Endodermal cell (in vitro differentiated cells): ENCODE measurements around the gene NRP1. TPM values are rescaled to one million over a fixed set of nuclear protein-coding genes. Genes with fewer than 3 reads are reported as not detected.

Source experiments
- DNase-seq: peaks from one replicate; pipeline ENCODE4 v3.0.0-alpha.2; 2017
- H3K27ac ChIP-seq: 2 replicates; pipeline ENCODE4 v1.5.1; 2013; ENCODE audit warnings: mild to moderate bottlenecking, low read depth, low read length, moderate library complexity
- H3K27me3 ChIP-seq: 2 replicates; pipeline ENCODE4 v1.6.1; 2013; ENCODE audit warnings: mild to moderate bottlenecking, low read length, moderate library complexity; ENCODE audit not compliant: insufficient read depth, control insufficient read depth, poor library complexity, severe bottlenecking
- H3K36me3 ChIP-seq: 2 replicates; pipeline ENCODE4 v1.7.0; 2013; ENCODE audit warnings: mild to moderate bottlenecking, low read length, moderate library complexity; ENCODE audit not compliant: control insufficient read depth, insufficient read depth
- H3K4me1 ChIP-seq: one replicate; pipeline ENCODE4 v1.7.0; 2013; ENCODE audit warnings: low read length; ENCODE audit not compliant: control insufficient read depth, insufficient read depth
- H3K4me3 ChIP-seq: 2 replicates; pipeline ENCODE4 v1.5.1; 2013; ENCODE audit warnings: mild to moderate bottlenecking, low read length, moderate library complexity
- H3K9ac ChIP-seq: 2 replicates; pipeline ENCODE4 v1.6.1; 2013; ENCODE audit warnings: mild to moderate bottlenecking, low read length, moderate library complexity; ENCODE audit not compliant: poor library complexity, severe bottlenecking; ENCODE audit errors: extremely low read depth
- H3K9me3 ChIP-seq: 2 replicates; pipeline ENCODE4 v1.6.1; 2013; ENCODE audit warnings: mild to moderate bottlenecking, low read length, moderate library complexity; ENCODE audit not compliant: control insufficient read depth
- H3K27ac Mint-ChIP-seq: 2 replicates; pipeline ENCODE4 v1.8.0; 2020; ENCODE audit warnings: mixed read lengths
- H3K27me3 Mint-ChIP-seq: 2 replicates; pipeline ENCODE4 v1.8.0; 2021; ENCODE audit warnings: mild to moderate bottlenecking, mixed read lengths; ENCODE audit not compliant: insufficient read depth
- H3K36me3 Mint-ChIP-seq: 2 replicates; pipeline ENCODE4 v1.8.0; 2020; ENCODE audit warnings: low read depth, mixed read lengths
- H3K4me1 Mint-ChIP-seq: 2 replicates; pipeline ENCODE4 v1.8.0; 2020; ENCODE audit warnings: mixed read lengths
- H3K4me3 Mint-ChIP-seq: 2 replicates; pipeline ENCODE4 v1.8.0; 2020; ENCODE audit warnings: mild to moderate bottlenecking, moderate library complexity, mixed read lengths
- H3K9me3 Mint-ChIP-seq: 2 replicates; pipeline ENCODE4 v1.8.0; 2020; ENCODE audit warnings: mild to moderate bottlenecking, mixed read lengths
- CTCF ChIP-seq: fragments of 200-600 bp; sonication (generic); conservative IDR thresholded peaks from 2 replicates; pipeline ENCODE4 v1.5.0; 2021; ENCODE audit warnings: antibody characterized with exemption, mild to moderate bottlenecking
- WGBS, 2 experiments: methylation state at CpG; one replicate each; pipeline versions ENCODE4 v1.1.5 to v1.1.7; 2013; ENCODE audit warnings: missing lambda C conversion rate in 2 of 2, mixed read lengths in 1 of 2; ENCODE audit not compliant: insufficient coverage in 1 of 2, insufficient read length in 1 of 2; 5-methylcytosine and 5-hydroxymethylcytosine counted together
- total RNA-seq, 2 donors: library from RNA; stranded (reverse); fragmentation: NEBNext Ultra II Directional in 1 of 2; extraction: Animal tissue kit (Norgen Biotek cat#: 25700) in 1 of 2; gene quantifications; 2 replicates in 1 of 2; 3 replicates in 1 of 2; pipeline ENCODE4 v1.2.1, GENCODE V29; 2021

Gene NRP1
- total RNA-seq, 2 donors from 2014 or later = 20.7 to 30.6 TPM

GRCh38 chr10:33309406-33309805 is 25.1 kb downstream of the NRP1 start:
- H3K27me3 ChIP-seq = no peaks in the 10 kb centered on the region
- no peak for DNase-seq
- H3K9me3 ChIP-seq = peaks cover 16% of the 10 kb centered on the region
- no peak overlapping the region for H3K9ac ChIP-seq
- WGBS, 2 experiments = 93 to 98% methylated on average over 8 of the region's 8 CpGs
- H3K4me1 ChIP-seq = no peaks in the 10 kb centered on the region
- Mint-ChIP-seq H3K27ac (no peak overlapping the region), H3K9me3 (peaks cover 3% of the 10 kb centered on the region), H3K27me3 (peaks cover 3% of the 10 kb centered on the region), H3K4me3 (no peak overlapping the region), H3K36me3 (peaks cover 23% of the 10 kb centered on the region), H3K4me1 (peaks cover 31% of the 10 kb centered on the region)
- H3K36me3 ChIP-seq = peaks cover 39% of the 10 kb centered on the region
- TF ChIP-seq CTCF = no peak
- H3K4me3 ChIP-seq = no peak overlapping the region
- H3K27ac ChIP-seq = no peak overlapping the region

- Histone ChIP-seq H3K9me3 (peaks cover 9% of the 10 kb centered on the region), H3K27ac (no peak overlapping the region), H3K27me3 (no peaks in the 10 kb centered on the region), H3K4me3 (no peak overlapping the region), H3K4me1 (peaks cover 10% of the 10 kb centered on the region), H3K36me3 (peaks cover 35% of the 10 kb centered on the region), H3K9ac (no peak overlapping the region)
- no peak overlapping the region for H3K27ac Mint-ChIP-seq
- WGBS, 2 experiments = 96 to 99% methylated on average over 5 of the region's 5 CpGs
- H3K36me3 Mint-ChIP-seq = peaks cover 16% of the 10 kb centered on the region
- H3K27me3 Mint-ChIP-seq = no peaks in the 10 kb centered on the region
- TF ChIP-seq CTCF = no peak
- no peaks in the 10 kb centered on the region for H3K9me3 Mint-ChIP-seq
- H3K4me1 Mint-ChIP-seq = peaks cover 43% of the 10 kb centered on the region
- H3K4me3 Mint-ChIP-seq = no peak overlapping the region
- DNase-seq = no peak
Measured at GRCh38 chr10:33307835-33308234, 26.6 kb downstream of the NRP1 start.

GRCh38 chr10:33306701-33307519 is 27.6 kb downstream of the NRP1 start:
- Mint-ChIP-seq H3K9me3 (no peaks in the 10 kb centered on the region), H3K36me3 (peaks cover 16% of the 10 kb centered on the region), H3K4me3 (no peak overlapping the region), H3K4me1 (peaks cover 52% of the 10 kb centered on the region), H3K27me3 (no peaks in the 10 kb centered on the region), H3K27ac (peak overlapping the region; percentile 46)
- H3K27me3 ChIP-seq = no peaks in the 10 kb centered on the region
- H3K9ac ChIP-seq = no peak overlapping the region
- no peak overlapping the region for H3K4me3 ChIP-seq
- WGBS, 2 experiments = 82 to 94% methylated on average over 3 to 4 of the region's 4 CpGs
- TF ChIP-seq CTCF = no peak
- no peak overlapping the region for H3K27ac ChIP-seq
- no peak for DNase-seq
- H3K9me3 ChIP-seq = peaks cover 4% of the 10 kb centered on the region
- H3K36me3 ChIP-seq = peaks cover 26% of the 10 kb centered on the region
- H3K4me1 ChIP-seq = peaks cover 19% of the 10 kb centered on the region
